ENCODE measurements around the gene APPBP2.
"Not testable (repeated sequence)": the region's sequence is repeated elsewhere in the genome, so short reads cannot be mapped to it uniquely, and the experiment has no call there.

The APPBP2 gene

DNA sequence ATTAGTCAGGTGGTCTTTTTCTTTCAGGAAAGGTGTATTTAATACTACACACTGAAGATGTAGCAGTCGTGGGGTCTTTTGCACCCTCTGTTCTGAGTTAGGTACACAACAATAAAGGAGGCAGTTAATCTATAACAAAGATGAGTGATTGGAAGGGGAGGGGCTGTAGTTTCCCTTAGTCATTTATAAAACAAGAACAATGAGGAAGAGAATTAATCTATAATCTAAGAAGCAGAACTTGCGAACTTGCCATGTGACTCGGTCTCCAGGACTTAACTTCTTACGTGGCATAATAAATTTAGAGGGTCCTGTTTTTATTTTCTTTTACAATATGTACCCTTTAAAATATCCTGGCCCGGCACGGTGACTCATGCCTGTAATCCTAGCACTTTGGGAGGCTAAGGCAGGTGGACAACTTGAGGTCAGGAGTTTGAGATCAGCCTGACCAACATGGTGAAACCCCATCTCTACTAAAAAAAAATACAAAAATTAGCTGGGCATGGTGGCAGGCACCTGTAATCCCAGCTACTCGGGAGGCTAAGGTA, 8.6 kb upstream of the APPBP2 start:
- DNase-seq (ENCODE audit: low read depth in 2 of 2) = no peak

DNA sequence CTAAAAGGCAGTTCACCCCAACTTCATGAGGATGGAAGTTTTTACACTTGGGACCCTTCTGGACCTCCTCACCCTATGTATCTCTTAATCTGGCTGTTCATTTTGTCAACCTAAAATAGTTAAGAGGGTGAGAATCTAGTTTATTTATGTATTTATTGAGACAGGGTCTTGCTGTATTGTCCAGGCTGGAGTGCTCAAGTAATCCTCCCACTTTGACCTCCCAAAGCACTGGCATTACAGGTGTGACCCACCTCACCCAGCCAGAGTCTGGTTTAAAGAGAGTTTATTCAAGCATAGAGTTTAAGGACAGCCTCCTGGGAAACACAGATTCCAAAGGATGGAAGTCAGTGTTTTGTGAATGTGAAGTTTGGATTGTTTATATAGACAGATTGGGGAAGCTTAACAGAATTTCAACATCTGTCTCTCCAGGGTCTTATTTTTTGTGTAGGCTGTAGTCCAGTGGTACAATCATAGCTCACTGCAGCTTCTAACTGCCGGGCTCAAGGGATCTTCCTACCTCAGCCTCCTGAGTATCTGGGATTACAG, 8.0 kb upstream of the APPBP2 start:
- no peak for DNase-seq (ENCODE audit: low read depth in 2 of 2)

DNA sequence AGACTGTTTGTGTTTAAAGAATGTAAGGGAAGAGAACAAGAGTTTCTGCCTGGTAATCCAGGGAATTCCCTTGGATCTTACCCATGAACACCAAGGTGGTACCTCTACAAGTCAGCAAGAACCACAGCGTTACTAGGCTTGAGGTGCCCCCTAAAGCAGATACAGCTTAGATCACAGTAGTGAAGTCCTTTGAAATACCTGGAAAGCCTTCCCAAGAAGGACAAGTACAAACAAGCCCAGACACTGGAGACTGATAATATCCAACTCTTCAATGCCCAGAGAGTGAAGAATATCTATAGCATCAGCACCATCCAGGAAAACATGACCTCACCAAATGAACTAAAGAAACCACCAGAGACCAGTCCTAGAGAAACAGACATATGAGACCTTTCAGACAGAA, 3.8 kb upstream of the APPBP2 start:
- DNase-seq (ENCODE audit: low read depth in 2 of 2) = no peak

DNA sequence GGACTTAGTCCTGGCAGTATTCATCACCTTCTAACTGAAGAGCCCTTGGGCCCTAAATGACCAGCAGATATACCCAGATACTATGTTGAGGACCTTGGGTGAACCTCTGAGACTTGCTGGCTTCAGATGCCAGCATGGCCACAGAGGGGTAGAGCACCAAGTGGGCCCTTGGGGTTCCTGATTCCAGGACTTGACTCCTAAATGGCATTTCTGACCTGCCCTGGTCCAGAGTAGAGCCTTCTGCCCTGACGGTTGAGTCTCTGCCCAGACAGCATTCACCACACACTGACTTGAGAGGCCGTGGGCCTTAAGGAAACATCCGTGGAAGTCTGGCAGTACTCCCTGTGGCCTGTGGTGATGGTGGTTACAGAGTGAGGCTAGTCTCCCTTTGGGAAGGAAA, 2.8 kb upstream of the APPBP2 start:
- DNase-seq (ENCODE audit: low read depth in 2 of 2) = no peak

DNA sequence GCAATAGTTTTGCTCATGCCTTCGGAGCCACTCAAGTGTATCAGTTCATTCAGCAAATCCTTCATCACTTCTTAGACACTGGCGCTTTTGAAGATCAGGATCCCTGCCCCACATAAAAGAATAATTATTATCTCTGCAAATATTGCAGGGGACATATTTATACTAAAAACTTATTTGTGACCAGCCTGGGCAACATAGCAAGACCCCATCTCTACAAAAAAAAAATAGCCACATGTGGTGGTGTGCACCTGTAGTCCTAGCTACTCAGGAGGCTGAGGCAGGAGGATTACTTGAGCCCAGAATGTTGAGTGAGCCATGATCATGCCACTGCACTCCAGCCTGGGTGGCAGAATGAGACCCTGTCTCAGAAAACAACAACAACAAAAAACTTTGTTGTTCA, 1.7 kb upstream of the APPBP2 start:
- DNase-seq (ENCODE audit: low read depth in 2 of 2) = no peak

DNA sequence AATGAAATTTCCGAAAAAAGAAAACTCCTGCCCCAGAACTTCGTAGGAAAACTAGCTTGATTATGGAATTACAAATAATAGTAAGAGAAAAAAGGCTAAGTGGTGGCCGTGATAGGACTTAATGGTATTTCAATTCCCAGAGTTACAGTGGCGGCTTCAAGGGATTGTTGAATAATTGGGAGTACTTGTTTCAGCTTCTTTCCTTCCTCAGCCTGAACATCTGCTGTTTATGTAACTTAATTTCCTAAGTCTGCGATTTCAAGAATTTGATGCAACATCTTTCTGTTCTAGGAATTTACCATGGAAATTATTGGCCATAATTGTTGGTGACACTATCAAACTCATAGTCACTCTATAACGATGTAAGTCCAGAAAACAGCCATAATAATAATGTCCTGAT, 684 bp upstream of the APPBP2 start:
- no peak for DNase-seq (ENCODE audit: low read depth in 2 of 2)

DNA sequence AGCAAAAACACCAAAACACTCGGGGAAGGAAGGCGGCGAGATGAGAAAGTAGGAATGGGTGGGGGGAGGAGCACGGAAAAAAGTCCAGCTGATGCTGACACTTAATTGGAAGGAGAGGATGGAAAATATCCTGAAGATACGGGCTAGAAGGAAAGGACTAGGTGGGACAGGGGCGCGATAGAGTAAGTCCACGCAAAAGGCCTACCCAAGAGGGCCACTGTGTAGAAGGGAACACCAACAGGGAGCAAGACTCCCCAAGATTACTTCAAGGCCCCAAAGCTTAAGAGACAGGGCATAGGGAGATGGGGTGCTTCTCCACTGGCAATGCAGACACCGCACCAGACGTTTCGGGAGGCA, 736 bp downstream of the APPBP2 start:
- DNase-seq (ENCODE audit: low read depth in 2 of 2) = no peak

DNA sequence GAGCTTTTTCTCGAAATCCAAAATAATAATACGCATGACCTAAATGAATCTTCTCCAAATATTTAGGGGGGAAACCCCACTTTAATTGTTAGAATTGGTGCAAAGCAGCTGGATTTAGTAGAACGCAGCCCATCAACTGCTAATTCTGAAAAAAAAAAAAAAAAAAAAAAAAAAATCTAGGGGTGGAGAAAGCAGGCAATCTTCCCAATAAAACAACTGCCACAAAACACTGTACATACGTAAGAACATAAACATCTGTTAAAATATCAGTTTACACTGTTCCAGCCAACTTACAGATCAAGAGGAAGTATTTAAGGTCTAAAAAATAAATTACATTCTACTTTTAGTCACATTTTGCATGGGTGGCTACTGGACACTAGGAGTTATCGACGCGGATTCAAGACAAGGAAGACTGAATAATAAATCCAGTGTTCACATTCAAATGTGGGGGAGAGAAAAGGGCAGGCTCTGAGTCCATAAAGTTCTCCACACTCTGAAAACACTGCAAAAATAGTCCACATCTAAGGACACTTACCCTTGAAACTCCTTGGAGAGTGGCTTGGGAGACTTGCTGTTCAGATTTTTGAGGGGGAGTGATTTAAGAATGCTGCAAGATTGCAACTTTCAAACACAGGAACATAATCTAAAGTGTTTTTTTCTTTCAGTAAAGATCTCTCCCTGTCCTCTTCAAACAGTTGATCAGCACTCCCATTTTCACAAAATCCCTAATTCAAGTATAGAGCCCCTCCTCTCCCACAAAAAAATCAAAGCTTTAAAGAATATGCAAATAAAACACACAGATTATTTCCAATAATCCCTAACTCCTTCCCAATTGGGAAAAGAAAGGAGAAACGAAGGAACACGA, 1.3 kb downstream of the APPBP2 start:
- DNase-seq (ENCODE audit: low read depth in 2 of 2) = no peak

DNA sequence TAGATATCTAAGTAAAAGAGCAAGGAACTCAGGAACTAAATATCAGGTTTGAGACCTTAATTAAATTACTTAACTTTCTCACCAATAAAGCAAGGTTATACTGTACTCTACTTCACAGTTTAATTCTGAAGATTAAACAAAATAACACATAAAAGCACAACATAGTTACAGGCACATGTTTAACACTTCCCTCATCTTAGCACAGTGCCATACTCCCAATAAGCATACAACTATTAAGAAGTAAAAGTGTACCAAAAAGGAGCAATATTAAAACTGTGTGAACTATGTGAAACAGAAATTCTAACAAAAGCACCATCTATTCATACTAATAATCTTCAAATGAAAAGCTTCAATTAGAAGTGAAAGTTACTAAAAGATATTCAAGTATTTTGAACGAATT, 2.2 kb downstream of the APPBP2 start:
- no peak for DNase-seq (ENCODE audit: low read depth in 2 of 2)

DNA sequence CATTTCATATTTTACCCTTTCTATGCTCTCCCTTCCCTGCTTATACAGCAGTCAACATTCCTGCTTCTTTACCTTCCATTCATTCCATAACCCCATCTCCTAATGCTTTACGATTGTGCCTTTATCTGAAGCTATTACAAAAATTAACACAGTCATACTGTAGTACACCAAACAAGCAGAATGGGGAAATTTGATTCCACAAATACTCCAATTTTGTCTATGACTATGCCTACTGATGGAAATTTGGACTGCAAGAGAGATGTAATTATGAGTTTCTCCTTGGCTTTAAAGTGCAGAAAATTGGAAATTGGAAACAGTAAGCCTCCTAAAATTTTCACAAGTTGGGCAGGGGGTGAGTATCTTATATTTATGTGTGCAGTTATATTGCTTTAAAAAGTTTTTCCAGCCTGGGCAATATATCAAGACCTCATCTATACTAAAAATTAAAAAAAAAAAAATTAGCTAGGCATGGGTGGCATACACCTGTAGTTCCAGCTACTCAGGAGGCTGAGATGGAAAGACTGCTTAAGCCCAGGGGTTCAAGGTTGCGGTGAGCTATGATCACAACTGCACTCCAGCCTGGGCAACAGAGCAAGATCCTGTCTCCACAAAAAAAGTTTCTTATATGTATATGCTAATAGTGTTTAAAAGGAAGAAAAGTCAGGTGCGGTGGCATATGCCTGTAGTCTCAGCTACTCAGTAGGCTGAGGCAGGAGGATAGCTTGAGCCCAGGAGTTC, 3.0 kb downstream of the APPBP2 start:
- DNase-seq (ENCODE audit: low read depth in 2 of 2) = no peak

DNA sequence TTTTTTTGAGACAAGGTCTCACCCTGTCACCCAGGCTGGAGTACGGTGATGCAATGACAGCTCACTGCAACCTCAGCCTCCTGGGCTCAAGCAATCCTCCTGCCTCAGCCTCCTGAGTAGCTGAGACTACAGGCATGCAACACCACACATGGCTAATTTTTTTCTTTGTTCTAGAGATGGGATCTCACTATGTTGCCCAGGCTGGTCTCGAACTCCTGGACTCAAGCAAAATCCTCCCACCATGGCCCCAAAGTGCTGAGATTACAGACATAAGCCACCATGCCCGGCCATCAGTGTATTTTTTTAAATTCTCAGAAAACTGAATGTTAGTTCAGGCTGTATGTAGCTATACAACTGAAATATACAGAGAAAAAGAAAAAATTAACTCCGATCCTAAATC, 6.2 kb downstream of the APPBP2 start:
- no peak for DNase-seq (ENCODE audit: low read depth in 2 of 2)

DNA sequence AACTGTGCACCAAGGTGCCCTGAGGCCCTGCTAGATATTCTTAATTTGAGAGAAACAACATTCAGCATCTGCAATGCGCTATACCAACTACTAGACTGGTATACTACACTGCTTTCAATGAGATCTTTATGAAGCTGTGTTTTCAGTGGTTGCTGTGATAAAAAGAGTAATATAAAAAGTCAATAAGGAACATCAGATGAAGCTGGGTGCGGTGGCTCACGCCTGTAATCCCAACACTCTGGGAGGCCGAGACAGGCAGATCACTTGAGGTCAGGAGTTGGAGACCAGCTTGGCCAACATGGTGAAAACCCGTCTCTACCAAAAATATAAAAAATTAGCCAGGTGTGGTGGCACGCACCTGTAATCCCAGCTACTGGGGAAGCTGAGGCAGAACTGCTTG, 10.4 kb downstream of the APPBP2 start:
- not testable (repeated sequence) for DNase-seq (ENCODE audit: low read depth in 2 of 2)

DNA sequence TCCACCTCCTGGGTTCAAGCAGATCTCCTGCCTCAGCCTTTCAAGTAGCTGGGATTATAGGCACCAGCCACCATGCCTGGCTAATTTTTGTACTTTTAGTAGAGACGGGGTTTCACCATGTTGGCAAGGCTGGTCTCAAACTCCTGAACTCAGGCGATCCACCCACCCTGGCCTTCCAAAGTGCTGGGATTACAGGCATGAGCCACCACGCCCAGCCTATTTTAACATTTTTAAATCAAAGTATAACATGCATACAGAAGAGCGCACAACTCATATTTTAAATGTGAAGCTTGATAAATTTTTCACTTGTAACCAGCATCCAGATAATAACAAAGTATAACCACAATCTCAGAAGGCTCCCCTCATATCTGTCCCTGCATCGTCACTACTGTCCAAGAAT, 10.8 kb downstream of the APPBP2 start:
- DNase-seq (ENCODE audit: low read depth in 2 of 2) = not testable (repeated sequence)

DNA sequence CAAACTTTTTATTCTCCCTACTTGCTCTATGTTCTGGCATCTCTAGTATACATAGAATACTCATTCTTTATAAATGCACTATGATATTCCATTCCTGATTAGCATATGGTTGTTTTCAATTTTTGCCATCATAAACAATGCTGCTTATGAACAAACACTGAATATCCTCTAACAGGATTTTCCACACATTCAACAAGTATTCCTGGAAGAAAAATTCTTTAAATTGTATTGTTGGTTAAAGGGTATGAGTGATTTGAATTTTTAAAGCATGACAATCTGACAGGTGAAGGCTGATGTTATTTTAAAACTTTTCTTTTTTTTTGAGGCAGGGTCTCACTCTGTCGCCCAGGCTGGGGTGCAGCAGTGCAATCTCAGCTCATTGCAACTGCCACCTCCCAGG, 11.5 kb downstream of the APPBP2 start:
- DNase-seq (ENCODE audit: low read depth in 2 of 2) = no peak

DNA sequence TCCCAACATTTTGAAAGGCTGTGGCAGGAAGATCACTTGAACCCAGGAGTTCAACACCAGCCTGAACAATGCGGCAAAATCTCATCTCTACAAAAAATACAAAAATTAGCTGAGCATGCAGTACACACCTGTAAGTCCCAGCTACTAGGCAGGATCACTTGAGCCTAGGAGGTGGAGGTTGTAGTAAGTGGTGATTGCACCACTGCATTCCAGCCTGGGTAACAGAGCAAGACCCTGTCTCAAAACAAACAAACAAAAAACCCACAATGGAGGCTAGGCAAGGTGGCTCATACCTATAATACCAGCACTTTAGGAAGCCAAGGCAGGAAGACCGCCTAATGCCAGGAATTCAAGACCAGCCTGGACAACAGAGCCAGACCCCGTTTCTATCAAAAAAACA, 12.0 kb downstream of the APPBP2 start:
- DNase-seq (ENCODE audit: low read depth in 2 of 2) = no peak

DNA sequence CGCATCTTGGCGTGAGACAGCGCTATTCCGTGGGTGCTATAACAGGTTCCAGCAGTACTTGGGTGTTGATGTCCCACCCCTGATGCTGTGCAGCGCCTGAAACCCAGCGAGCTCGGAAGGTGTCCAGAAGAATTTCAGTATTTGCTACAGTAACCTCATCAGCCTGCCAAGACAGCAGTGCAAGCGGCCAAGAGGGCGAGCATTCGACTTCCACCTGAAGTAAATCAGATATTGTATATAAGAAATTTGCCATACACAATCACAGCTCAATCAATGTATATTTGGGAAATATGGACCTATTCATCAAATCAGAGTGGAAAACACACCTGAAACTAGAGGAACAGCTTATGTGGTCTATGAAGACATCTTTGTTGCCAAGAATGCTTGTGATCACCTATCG, 13.0 kb downstream of the APPBP2 start:
- DNase-seq (ENCODE audit: low read depth in 2 of 2) = no peak

DNA sequence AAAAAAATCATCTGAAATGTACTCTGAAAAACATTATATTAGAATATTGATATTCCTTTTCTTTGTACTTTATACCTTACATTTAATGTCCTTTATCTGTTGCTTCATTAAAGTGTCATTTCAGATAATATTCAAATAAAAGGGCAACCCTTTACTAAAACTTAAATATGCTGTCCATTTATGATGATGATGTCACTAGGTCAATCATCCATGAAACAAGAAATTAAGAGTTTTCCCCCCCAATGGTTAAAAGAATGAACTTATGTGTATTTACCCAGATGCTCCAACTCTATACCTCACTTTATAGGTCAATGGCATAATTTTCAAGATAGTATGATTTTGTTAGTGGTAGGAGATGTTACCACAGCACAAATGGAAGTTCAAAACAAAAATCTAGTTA, 15.3 kb downstream of the APPBP2 start:
- DNase-seq (ENCODE audit: low read depth in 2 of 2) = no peak

DNA sequence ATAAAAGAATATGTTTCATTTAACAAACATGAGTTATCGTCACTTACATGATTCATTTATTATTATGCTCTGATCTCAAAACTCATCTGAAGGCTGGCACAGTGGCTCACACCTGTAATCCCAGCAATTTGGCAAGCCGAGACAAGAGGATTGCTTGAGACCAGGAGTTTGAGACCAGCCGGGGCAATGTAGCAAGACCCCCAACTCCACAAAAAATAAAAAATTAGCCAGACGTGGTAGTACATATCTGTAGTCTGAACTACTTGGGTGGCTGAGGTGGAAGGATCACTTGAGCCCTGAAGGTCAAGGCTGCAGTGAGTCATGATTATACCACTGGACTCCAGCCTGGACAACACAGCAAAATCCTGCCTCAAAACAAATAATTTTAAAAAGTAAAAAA, 16.0 kb downstream of the APPBP2 start:
- no peak for DNase-seq (ENCODE audit: low read depth in 2 of 2)

DNA sequence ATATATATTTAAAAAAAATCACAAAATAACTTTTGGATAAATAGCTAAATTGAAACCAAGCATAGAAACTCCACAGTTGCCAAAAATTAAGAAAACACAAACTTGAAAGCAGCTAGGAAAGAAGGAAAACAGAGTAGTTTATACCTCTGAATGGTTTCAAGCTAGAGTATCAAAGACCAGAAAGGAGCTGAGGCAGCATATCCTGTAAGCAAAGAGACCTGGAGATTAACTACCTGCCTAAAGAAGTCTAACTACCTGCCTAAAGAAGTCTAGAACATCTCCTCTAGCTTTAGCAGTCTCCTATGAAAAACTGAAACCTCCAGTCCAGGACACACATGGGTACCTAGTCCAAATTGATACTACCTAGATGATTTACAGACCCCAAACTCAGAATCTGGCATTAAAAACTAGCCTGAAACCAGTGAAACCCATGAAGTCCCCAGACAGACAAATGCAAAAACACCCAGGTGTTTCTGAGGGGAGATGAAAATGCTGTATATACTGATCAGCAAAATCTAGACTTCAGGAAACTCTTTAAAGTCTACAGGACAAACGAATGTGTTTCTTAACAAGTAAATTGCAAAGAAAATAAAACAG, 17.6 kb downstream of the APPBP2 start:
- DNase-seq (ENCODE audit: low read depth in 2 of 2) = no peak

DNA sequence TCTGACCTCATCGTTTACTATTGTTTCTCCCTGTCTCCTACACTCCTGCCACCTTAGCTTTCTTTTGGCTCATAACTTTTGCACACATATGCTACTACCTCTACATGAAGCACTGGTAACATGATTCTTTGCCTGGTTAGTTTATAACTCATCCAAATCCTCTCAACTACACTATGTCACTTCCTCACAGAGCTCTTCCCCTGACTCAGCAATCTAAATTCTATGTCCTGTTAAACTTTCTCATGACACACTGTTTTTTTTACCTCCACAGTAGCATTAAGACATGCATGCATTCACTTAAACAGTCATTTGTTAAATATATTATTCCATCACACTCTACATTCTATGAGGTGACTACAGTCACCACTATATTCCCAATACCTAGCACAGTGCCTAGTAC, 19.7 kb downstream of the APPBP2 start:
- no peak for DNase-seq (ENCODE audit: low read depth in 2 of 2)

DNA sequence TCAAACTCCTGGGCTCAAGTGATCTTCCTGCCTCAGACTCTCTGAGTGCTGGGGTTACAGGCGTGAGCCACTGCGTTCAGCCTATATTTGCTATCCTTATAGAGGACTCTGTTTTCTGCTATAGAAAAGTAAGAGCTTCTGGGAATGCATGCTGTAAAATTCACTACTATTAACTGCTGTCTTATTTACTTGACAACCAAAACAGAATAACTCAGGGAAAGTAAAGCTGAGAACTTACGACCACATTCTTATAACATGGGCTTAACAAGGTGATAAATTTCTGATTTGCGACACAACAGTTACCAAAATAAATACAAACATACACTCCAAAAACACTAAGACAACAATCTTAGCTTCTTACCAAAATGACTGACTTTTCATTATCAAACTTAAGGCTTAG, 23.9 kb downstream of the APPBP2 start:
- DNase-seq (ENCODE audit: low read depth in 2 of 2) = no peak

DNA sequence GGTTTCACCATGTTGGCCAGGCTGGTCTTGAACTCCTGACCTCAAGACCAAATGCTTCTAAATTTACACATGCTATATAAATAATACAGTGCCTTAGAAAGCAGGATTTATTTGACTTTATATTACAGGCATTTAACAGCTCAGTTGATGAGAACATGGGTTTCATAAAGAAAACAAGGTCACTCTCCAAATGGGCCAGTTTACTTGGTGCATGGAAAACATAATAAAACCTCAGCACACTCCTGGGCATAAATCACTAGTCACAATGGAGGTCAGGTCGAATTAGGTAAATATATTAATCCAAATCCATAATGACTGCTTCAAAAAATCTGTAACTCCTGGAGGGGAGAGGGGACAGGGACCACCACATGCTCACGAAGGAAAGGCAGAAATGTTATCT, 24.5 kb downstream of the APPBP2 start:
- DNase-seq (ENCODE audit: low read depth in 2 of 2) = no peak

DNA sequence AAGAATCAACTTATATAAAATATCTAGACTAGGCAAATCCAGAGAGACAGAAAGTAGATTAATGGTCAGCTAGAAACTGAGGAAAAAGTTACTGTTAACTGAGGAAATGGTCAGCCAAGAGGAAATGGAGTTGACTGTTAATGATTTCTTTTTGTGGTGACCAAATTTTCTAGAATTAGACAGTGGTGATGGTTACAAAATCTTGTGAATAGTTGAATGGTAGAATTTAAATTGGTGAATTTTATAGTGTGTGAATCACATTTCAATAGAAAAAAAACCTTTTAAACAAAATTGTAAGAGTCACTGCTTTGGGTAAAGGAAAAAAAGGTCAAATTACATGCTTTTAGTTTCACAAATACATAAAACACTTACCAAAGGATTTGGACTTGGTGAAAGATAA, 30.0 kb downstream of the APPBP2 start:
- no peak for DNase-seq (ENCODE audit: low read depth in 2 of 2)

Measured in stimulated activated CD4-positive, alpha-beta T cell treated with anti-CD3 and anti-CD28 coated beads, Interleukin-15, amount 100 ng/mL, for 48 hours (primary cell).